Panc1 (cell line): ENCODE measurements around the gene GUCY2D. TPM values are rescaled to one million over a fixed set of nuclear protein-coding genes. Genes with fewer than 3 reads are reported as not detected.

Experiments used
- ATAC-seq: fragments of 200-7000 bp; cut with Tn5 transposase; 2 replicates; pipeline ENCODE4 v1.9.1; 2020; ENCODE audit warnings: mild to moderate bottlenecking, moderate library complexity
- BruUV-seq: library from RNA; stranded (reverse); fragments of 400-500 nt; replicated peaks from 2 replicates; lab custom pipeline; 2021; lab: Mats Ljungman, UMichigan
- CTCF ChIA-PET: fragments of 300-600 bp; sonication (Branson Sonifier 250); formaldehyde crosslinking; loops from one replicate; lab custom pipeline; 2022; ENCODE audit warnings: antibody characterized with exemption; lab: Charles Lee
- POLR2A ChIA-PET: fragments of 300-600 bp; sonication (Branson Sonifier 250); formaldehyde crosslinking; loops from one replicate; lab custom pipeline; 2022; ENCODE audit warnings: antibody characterized with exemption; lab: Charles Lee
- DNase-seq: peaks from one replicate; pipeline ENCODE4 v3.0.0-alpha.2; 2010; ENCODE audit warnings: low read depth, low spot score
- H3K27ac ChIP-seq: 2 replicates; pipeline ENCODE4 v1.5.1; 2011; ENCODE audit warnings: mild to moderate bottlenecking, low read length, inconsistent platforms
- H3K27me3 ChIP-seq: fragments of 200-500 bp; sonication (Bioruptor generic); 2 replicates; pipeline ENCODE4 v1.6.0; 2014; ENCODE audit warnings: low read length, inconsistent platforms; ENCODE audit not compliant: control insufficient read depth, insufficient read depth
- H3K36me3 ChIP-seq: fragments of 200-500 bp; sonication (Bioruptor generic); 2 replicates; pipeline ENCODE4 v1.5.1; 2014; ENCODE audit warnings: inconsistent platforms, mild to moderate bottlenecking, low read length, moderate library complexity; ENCODE audit not compliant: control insufficient read depth, insufficient read depth
- H3K4me1 ChIP-seq: 2 replicates; pipeline ENCODE4 v1.5.1; 2011; ENCODE audit warnings: inconsistent platforms, mild to moderate bottlenecking, low read length, moderate library complexity; ENCODE audit not compliant: control insufficient read depth, insufficient read depth
- H3K4me3 ChIP-seq, 2 experiments: 2 replicates each; pipeline ENCODE4 v1.5.1; 2011 to 2012; ENCODE audit warnings: low read depth in 2 of 2, low read length in 2 of 2, mild to moderate bottlenecking in 2 of 2, inconsistent platforms in 1 of 2, moderate library complexity in 1 of 2
- H3K9me3 ChIP-seq: fragments of 200-500 bp; sonication (Bioruptor generic); 2 replicates; pipeline ENCODE4 v1.5.1; 2014; ENCODE audit warnings: low read depth, mild to moderate bottlenecking, inconsistent platforms, low read length, moderate library complexity; ENCODE audit not compliant: control insufficient read depth, insufficient read depth
- CTCF ChIP-seq: fragments of 450-650 bp; IDR thresholded peaks from 2 replicates; pipeline ENCODE4 v1.5.1; 2017; ENCODE audit warnings: mild to moderate bottlenecking
- POLR2AphosphoS5 ChIP-seq: IDR thresholded peaks from 2 replicates; pipeline ENCODE4 v1.6.1; 2012; ENCODE audit warnings: mild to moderate bottlenecking, low read depth, low read length, moderate library complexity
- SIN3A ChIP-seq: IDR thresholded peaks from 2 replicates; pipeline ENCODE4 v1.6.1; 2012; ENCODE audit warnings: low read depth, mild to moderate bottlenecking, low read length, moderate library complexity, borderline replicate concordance; ENCODE audit not compliant: insufficient read depth
- TCF7L2 ChIP-seq: IDR thresholded peaks from 2 replicates; pipeline ENCODE4 v1.6.1; 2011; ENCODE audit warnings: mild to moderate bottlenecking, low read depth, low read length, inconsistent platforms
- in situ Hi-C: cut with HindIII; loops from 2 replicates; pipeline ENCODE4 v1.10.0; 2016; ENCODE audit warnings: low sequenced_read_pairs, low pct_unique_long_range_greater_than_20kb
- intact Hi-C: fragments of 100-400 bp; cut with micrococcal nuclease; formaldehyde crosslinking; loops from one replicate; pipeline ENCODE4 v1.10.0; 2022; ENCODE audit not compliant: unreplicated experiment
- total RNA-seq: library from RNA; stranded (reverse); gene quantifications from one replicate; pipeline ENCODE4 v1.2.1, GENCODE V29; 2021; ENCODE audit not compliant: unreplicated experiment
- TF ChIP-seq, protein P1 (sequence below), 2 experiments: IDR thresholded peaks; 2 replicates each; pipeline ENCODE4 v1.6.1; 2011 to 2012; ENCODE audit warnings: low read depth in 2 of 2, control low read depth in 1 of 2, low read length in 1 of 2, mild to moderate bottlenecking in 1 of 2, moderate library complexity in 1 of 2; ENCODE audit not compliant: insufficient read depth in 1 of 2

The GUCY2D gene
- total RNA-seq, 1 experiment from 2014 or later, result not detected

- BruUV-seq, result no TSS peak
- no peaks in the 10 kb centered on the region for H3K27me3 ChIP-seq
- ChIA-PET CTCF (no interaction called here), POLR2A (no interaction called here)
- no peaks in the 10 kb centered on the region for H3K4me1 ChIP-seq
- no peaks in the 10 kb centered on the region for H3K9me3 ChIP-seq
- DNase-seq (no peak), ATAC-seq (no peak)
- in situ Hi-C loops, result no loop called here
- H3K36me3 ChIP-seq, result no peaks in the 10 kb centered on the region
- TF ChIP-seq SIN3A (no peak), CTCF (no peak), TCF7L2 (no peak), POLR2AphosphoS5 (no peak)
- TF ChIP-seq, protein P1, sequence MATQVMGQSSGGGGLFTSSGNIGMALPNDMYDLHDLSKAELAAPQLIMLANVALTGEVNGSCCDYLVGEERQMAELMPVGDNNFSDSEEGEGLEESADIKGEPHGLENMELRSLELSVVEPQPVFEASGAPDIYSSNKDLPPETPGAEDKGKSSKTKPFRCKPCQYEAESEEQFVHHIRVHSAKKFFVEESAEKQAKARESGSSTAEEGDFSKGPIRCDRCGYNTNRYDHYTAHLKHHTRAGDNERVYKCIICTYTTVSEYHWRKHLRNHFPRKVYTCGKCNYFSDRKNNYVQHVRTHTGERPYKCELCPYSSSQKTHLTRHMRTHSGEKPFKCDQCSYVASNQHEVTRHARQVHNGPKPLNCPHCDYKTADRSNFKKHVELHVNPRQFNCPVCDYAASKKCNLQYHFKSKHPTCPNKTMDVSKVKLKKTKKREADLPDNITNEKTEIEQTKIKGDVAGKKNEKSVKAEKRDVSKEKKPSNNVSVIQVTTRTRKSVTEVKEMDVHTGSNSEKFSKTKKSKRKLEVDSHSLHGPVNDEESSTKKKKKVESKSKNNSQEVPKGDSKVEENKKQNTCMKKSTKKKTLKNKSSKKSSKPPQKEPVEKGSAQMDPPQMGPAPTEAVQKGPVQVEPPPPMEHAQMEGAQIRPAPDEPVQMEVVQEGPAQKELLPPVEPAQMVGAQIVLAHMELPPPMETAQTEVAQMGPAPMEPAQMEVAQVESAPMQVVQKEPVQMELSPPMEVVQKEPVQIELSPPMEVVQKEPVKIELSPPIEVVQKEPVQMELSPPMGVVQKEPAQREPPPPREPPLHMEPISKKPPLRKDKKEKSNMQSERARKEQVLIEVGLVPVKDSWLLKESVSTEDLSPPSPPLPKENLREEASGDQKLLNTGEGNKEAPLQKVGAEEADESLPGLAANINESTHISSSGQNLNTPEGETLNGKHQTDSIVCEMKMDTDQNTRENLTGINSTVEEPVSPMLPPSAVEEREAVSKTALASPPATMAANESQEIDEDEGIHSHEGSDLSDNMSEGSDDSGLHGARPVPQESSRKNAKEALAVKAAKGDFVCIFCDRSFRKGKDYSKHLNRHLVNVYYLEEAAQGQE (IDR thresholded peaks at IDR 0.05; ENCODE audit: insufficient read depth in 1 of 2, low read depth in 2 of 2, low read length in 1 of 2), result no peak
- H3K4me3 ChIP-seq, result no peak overlapping the region
- no peak overlapping the region for H3K27ac ChIP-seq
- intact Hi-C loops, result no loop called here
Observed at GRCh38 chr17:8020776-8021564, 18.6 kb downstream of the GUCY2D start.

DNA sequence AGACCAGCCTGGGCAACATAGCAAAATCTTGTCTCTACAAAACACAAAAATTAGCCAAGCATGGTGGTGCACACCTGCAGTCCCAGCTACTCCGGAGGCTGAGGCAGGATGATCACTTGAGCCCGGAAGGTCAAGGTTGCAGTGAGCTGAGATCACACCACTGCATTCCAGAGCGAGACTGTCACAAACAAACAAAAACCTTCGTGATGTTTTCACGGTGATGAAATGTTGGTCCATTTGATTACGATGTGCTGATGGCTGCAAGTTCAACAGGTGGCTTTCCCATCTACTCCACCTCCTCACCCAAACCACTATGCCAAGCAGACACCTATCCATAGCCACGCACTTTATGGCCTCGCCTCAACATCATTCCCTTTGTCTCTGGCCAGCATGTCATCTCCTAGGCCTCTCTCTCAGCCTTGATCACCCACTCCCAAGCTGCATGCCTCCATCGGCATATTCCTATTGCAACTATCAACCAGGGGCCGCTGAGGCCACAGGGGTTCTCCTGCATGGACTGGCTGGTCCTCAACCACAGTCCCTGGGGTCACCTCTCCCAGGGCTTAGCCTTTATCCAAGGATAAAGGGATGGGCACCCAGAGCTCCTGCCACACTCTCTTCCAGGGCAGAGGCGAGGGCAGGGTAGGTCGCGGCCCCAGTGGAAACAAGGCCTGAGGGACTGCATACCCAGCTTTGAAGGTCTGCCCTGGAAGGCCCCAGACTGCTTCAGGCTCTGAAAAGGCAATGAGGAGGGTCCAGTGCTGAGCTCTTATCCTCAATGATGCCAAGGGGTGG is 19.3 kb downstream of the GUCY2D start:
- intact Hi-C loops (no loop called here), in situ Hi-C loops (no loop called here)
- CTCF ChIA-PET, result no interaction called here
- no peaks in the 10 kb centered on the region for H3K27me3 ChIP-seq
- no peak for TF ChIP-seq SIN3A
- TF ChIP-seq CTCF, result no peak
- no peak for TF ChIP-seq POLR2AphosphoS5
- TF ChIP-seq, protein P1 (IDR thresholded peaks at IDR 0.05; ENCODE audit: insufficient read depth in 1 of 2, low read depth in 2 of 2, low read length in 1 of 2), result no peak
- no peak for TF ChIP-seq TCF7L2
- no peak for DNase-seq
- H3K36me3 ChIP-seq, result no peaks in the 10 kb centered on the region
- H3K4me1 ChIP-seq, result no peaks in the 10 kb centered on the region
- H3K9me3 ChIP-seq, result no peaks in the 10 kb centered on the region
- H3K27ac ChIP-seq, result no peak overlapping the region
- no peak overlapping the region for H3K4me3 ChIP-seq
- no TSS peak for BruUV-seq
- POLR2A ChIA-PET, result no interaction called here
- no peak for ATAC-seq
